Choroid plexus epithelial cell (primary cell): Measurements from ENCODE around the gene SFN.

ENCODE experiments used
- DNase-seq: peaks from one replicate; pipeline ENCODE4 v3.0.0-alpha.2; 2010; ENCODE audit warnings: low read depth
- H3K4me3 ChIP-seq: 2 replicates; pipeline ENCODE4 v1.5.1; 2011; ENCODE audit warnings: low read depth, mild to moderate bottlenecking, control low read depth, low read length, moderate library complexity
- CTCF ChIP-seq: conservative IDR thresholded peaks from 2 replicates; pipeline ENCODE4 v1.5.1; 2011; ENCODE audit warnings: low read depth, mild to moderate bottlenecking, control low read depth, inconsistent platforms, low read length, moderate library complexity

The SFN gene

DNA sequence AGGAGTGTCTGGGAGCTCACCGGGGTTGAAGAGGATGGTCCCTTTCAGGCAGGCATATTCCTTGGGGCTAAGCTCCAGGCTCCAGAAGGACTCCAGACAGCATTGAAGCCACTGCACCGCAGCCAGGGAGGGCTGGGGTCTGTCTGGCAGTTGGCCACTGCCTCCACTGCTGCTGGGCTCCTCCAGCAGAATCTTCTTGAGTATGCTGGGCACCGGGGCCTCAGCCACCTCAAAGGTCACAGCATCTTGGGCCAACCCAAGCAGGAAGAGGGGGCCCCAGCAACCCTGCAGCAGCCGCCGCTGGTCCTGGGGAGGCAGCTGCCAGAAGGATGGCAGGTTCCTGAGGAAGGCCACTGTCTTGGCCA, 50.4 kb downstream of the SFN start:
- TF ChIP-seq CTCF, result no peak
- DNase-seq, result no peak
- H3K4me3 ChIP-seq, result no peak overlapping the region
